Keratinocyte (primary cell): ENCODE measurements around the gene PCDH9.

Experiments
- CTCF ChIP-seq, 3 experiments: IDR thresholded peaks in 1 of 3; conservative IDR thresholded peaks in 1 of 3; optimal IDR thresholded peaks in 1 of 3; 2 replicates in 2 of 3; 3 replicates in 1 of 3; pipeline versions ENCODE3 to v1.5.1; 2011; ENCODE audit warnings: low read length in 3 of 3, mild to moderate bottlenecking in 3 of 3, moderate library complexity in 2 of 3, control low read depth in 1 of 3, inconsistent platforms in 1 of 3; ENCODE audit not compliant: insufficient read depth in 2 of 3; ENCODE audit errors: extremely low read depth in 1 of 3
- EZH2 ChIP-seq: IDR thresholded peaks from one replicate; pipeline ENCODE4 v1.6.1; 2012; ENCODE audit warnings: inconsistent platforms, mild to moderate bottlenecking, low read length, moderate library complexity

- TF ChIP-seq EZH2 (no peak), CTCF (optimal IDR thresholded peaks at IDR 0.05 in 1 of 3, IDR thresholded peaks at IDR 0.05 in 1 of 3, conservative IDR thresholded peaks at IDR 0.05 in 1 of 3; ENCODE audit: extremely low read depth in 1 of 3, insufficient read depth in 2 of 3, low read length in 3 of 3) (no peak)
These were observed 569.7 kb downstream of the PCDH9 start for GRCh38 chr13:66660468-66660813.
